HEK293 (cell line): Measurements from ENCODE around the gene FRYL.

ENCODE experiments used
- SP2 ChIP-seq: fragments of 450-650 bp; formaldehyde crosslinking; IDR thresholded peaks from 2 replicates; pipeline ENCODE4 v1.5.1; 2016; ENCODE audit warnings: missing biosample characterization, missing genetic modification characterization
- ZNF274 ChIP-seq, 2 experiments: fragments of 200-500 bp in 1 of 2; fragments of 450-650 bp in 1 of 2; sonication (Bioruptor generic) in 1 of 2; formaldehyde crosslinking in 1 of 2; IDR thresholded peaks; 2 replicates each; pipeline versions ENCODE4 v1.5.1 to v1.6.1; 2014 to 2016; ENCODE audit warnings: borderline replicate concordance in 1 of 2, inconsistent platforms in 1 of 2, low read length in 1 of 2, missing biosample characterization in 1 of 2, missing genetic modification characterization in 1 of 2

DNA sequence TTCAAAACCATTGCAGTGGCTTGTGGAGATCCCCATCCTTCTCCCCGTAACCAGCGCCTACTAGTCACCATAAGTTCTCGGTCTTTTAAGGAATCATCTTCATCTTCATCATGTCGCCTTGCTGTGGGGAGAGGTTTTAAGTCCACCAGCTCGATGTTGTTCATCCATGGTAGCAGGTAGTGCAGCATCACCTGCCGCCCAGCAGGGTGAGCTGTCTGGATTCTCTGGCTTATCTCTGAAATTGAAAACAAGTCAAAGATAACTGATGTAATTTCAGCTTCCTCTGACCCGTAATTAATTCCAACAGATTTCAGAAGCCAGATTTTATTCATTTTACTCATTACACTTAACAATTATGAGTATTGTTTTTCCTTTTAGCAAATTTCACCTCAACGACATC lies 222.6 kb downstream of the FRYL start:
- TF ChIP-seq ZNF274 (IDR thresholded peaks at IDR 0.05; ENCODE audit: low read length) (no peak), ZNF274 (tag by site-specific recombination; IDR thresholded peaks at IDR 0.05; ENCODE audit: borderline replicate concordance) (no peak), SP2 (no peak)
